PC-9 (cell line): ENCODE data around the gene GH1. TPM values are rescaled to one million over a fixed set of nuclear protein-coding genes. Genes with fewer than 3 reads are reported as not detected.
"Not testable (repeated sequence)": the region's sequence is repeated elsewhere in the genome, so short reads cannot be mapped to it uniquely, and the experiment has no call there.

Experiments used
- BruUV-seq: library from RNA; stranded (reverse); fragments of 400-500 nt; replicated peaks from 2 replicates; lab custom pipeline; 2021; lab: Mats Ljungman, UMichigan
- CTCF ChIA-PET: fragments of 300-600 bp; sonication (Branson Sonifier 250); formaldehyde crosslinking; loops from one replicate; lab custom pipeline; 2022; ENCODE audit warnings: antibody characterized with exemption; lab: Charles Lee
- POLR2A ChIA-PET: fragments of 300-600 bp; sonication (Branson Sonifier 250); formaldehyde crosslinking; loops from one replicate; lab custom pipeline; 2022; ENCODE audit warnings: antibody characterized with exemption; ENCODE audit not compliant: unreplicated experiment; lab: Charles Lee
- DNase-seq, 2 experiments: peaks; one replicate each; pipeline versions ENCODE4 v3.0.0 to v3.0.0-alpha.2; 2015 to 2022; ENCODE audit warnings: mixed read lengths in 1 of 2
- H2AFZ ChIP-seq: fragments of 200-600 bp; sonication (generic); 2 replicates; pipeline ENCODE4 v1.8.1; 2017; ENCODE audit warnings: antibody characterized with exemption
- H3F3A ChIP-seq: fragments of 200-600 bp; sonication (generic); 2 replicates; pipeline ENCODE4 v1.8.1; 2017; ENCODE audit warnings: antibody characterized with exemption, mild to moderate bottlenecking, low read depth; ENCODE audit not compliant: insufficient read depth
- H3K27ac ChIP-seq: fragments of 200-600 bp; sonication (generic); 2 replicates; pipeline ENCODE4 v1.6.1; 2016; ENCODE audit warnings: mixed run types
- H3K27me3 ChIP-seq: fragments of 200-600 bp; sonication (generic); 2 replicates; pipeline ENCODE4 v1.6.1; 2016; ENCODE audit warnings: low read depth, mixed run types; ENCODE audit not compliant: insufficient read depth
- H3K36me3 ChIP-seq: fragments of 200-600 bp; sonication (generic); 2 replicates; pipeline ENCODE4 v1.6.1; 2016; ENCODE audit warnings: low read depth, mixed run types
- H3K4me1 ChIP-seq: fragments of 200-600 bp; sonication (generic); replicated peaks from 2 replicates; pipeline ENCODE4 v1.6.1; 2016; ENCODE audit warnings: mixed run types; ENCODE audit not compliant: insufficient read depth
- H3K4me2 ChIP-seq: fragments of 200-600 bp; sonication (generic); 2 replicates; pipeline ENCODE4 v1.6.1; 2017; ENCODE audit warnings: mixed run types
- H3K4me3 ChIP-seq: fragments of 200-600 bp; sonication (generic); 2 replicates; pipeline ENCODE4 v1.6.1; 2016; ENCODE audit warnings: mixed run types
- H3K79me2 ChIP-seq: fragments of 200-600 bp; sonication (generic); 2 replicates; pipeline ENCODE4 v1.6.1; 2017; ENCODE audit warnings: low read depth, mixed run types
- H3K9me2 ChIP-seq: fragments of 200-600 bp; sonication (generic); 2 replicates; pipeline ENCODE4 v1.8.1; 2017; ENCODE audit warnings: mild to moderate bottlenecking; ENCODE audit not compliant: insufficient read depth
- H3K9me3 ChIP-seq: fragments of 200-600 bp; sonication (generic); 2 replicates; pipeline ENCODE4 v1.8.1; 2016; ENCODE audit warnings: low read depth; ENCODE audit not compliant: insufficient read depth
- H4K20me1 ChIP-seq: fragments of 200-600 bp; sonication (generic); 2 replicates; pipeline ENCODE4 v1.8.1; 2017; ENCODE audit not compliant: insufficient read depth
- CTCF ChIP-seq: fragments of 200-600 bp; sonication (generic); conservative IDR thresholded peaks from 2 replicates; pipeline ENCODE4 v1.6.1; 2017; ENCODE audit warnings: mixed run types, antibody characterized with exemption, mild to moderate bottlenecking, moderate library complexity
- EZH2 ChIP-seq: fragments of 200-600 bp; sonication (generic); IDR thresholded peaks from 2 replicates; pipeline ENCODE4 v1.8.0; 2017; ENCODE audit warnings: antibody characterized with exemption, low read depth
- intact Hi-C: fragments of 100-400 bp; cut with micrococcal nuclease; formaldehyde crosslinking; loops from one replicate; pipeline ENCODE4 v1.10.0; 2022; ENCODE audit not compliant: unreplicated experiment
- total RNA-seq: library from RNA; stranded (reverse); gene quantifications from 2 replicates; pipeline ENCODE4 v1.2.3, GENCODE V29; 2021

Gene GH1
- total RNA-seq, 1 experiment from 2014 or later, result not detected

- Histone ChIP-seq H3K4me2 (0 out of 2 replicates have a peak overlapping the region, but pooled peaks have one; percentile 4), H3K4me3 (no peak overlapping the region), H4K20me1 (no peaks in the 10 kb centered on the region), H3K27ac (no peak overlapping the region), H3K9me2 (no peaks in the 10 kb centered on the region), H3K9me3 (no peaks in the 10 kb centered on the region), H3K27me3 (peaks cover 18% of the 10 kb centered on the region; the same call in 1 of the 2 replicates), H3K36me3 (no peaks in the 10 kb centered on the region), H3F3A (no peaks in the 10 kb centered on the region), H3K4me1 (no peaks in the 10 kb centered on the region), H2AFZ (no peak overlapping the region), H3K79me2 (no peaks in the 10 kb centered on the region)
- ChIA-PET CTCF (interaction anchor here (0.6 to 3.2 kb wide), 10 partner anchors 27 to 360 kb away, joined by 3 to 21 read pairs (median 5); no protein-coding TSS in a partner anchor), POLR2A (interaction anchor here (0.7 kb wide), 1 partner anchor 1274 kb away, joined by 3 read pairs; no protein-coding TSS in a partner anchor)
- DNase-seq, result peak in 1 of 2 experiments; percentile 66
- TF ChIP-seq CTCF (peak; percentile 96), EZH2 (no peak)
- BruUV-seq, result no TSS peak
- intact Hi-C loops, result loop anchor here (1.0 to 10.0 kb wide), 5 partner anchors 32 to 495 kb away; no protein-coding TSS in a partner anchor
Measured at GRCh38 chr17:63919311-63919723, 678 bp upstream of the GH1 start.

GRCh38 chr17:63918305-63918704, 334 bp downstream of the GH1 start:
- Histone ChIP-seq H3K79me2 (no peaks in the 10 kb centered on the region), H3K36me3 (no peaks in the 10 kb centered on the region), H3F3A (no peaks in the 10 kb centered on the region), H3K27ac (no peak overlapping the region), H3K9me2 (no peaks in the 10 kb centered on the region), H3K27me3 (peaks cover 18% of the 10 kb centered on the region; the same call in 1 of the 2 replicates), H4K20me1 (no peaks in the 10 kb centered on the region), H3K9me3 (no peaks in the 10 kb centered on the region), H3K4me3 (no peak overlapping the region), H3K4me1 (no peaks in the 10 kb centered on the region), H3K4me2 (no peak overlapping the region), H2AFZ (no peak overlapping the region)
- ChIA-PET POLR2A (no interaction called here), CTCF (interaction anchor here (0.6 to 3.2 kb wide), 4 partner anchors 10 to 215 kb away, joined by 3 to 21 read pairs (median 8); no protein-coding TSS in a partner anchor)
- intact Hi-C loops, result loop anchor here (2.0 to 10.0 kb wide), 2 partner anchors 364 to 496 kb away; no protein-coding TSS in a partner anchor
- no peak for TF ChIP-seq CTCF
- TF ChIP-seq EZH2, result no peak
- no TSS peak for BruUV-seq
- DNase-seq, result no peak

- no peak for DNase-seq
- intact Hi-C loops, result loop anchor here (2.0 to 10.0 kb wide), 2 partner anchors 365 to 497 kb away; no protein-coding TSS in a partner anchor
- H4K20me1 ChIP-seq, result no peaks in the 10 kb centered on the region
- no peaks in the 10 kb centered on the region for H3F3A ChIP-seq
- H3K9me2 ChIP-seq, result no peaks in the 10 kb centered on the region
- H3K4me1 ChIP-seq, result no peaks in the 10 kb centered on the region
- H2AFZ ChIP-seq, result no peak overlapping the region
- H3K4me3 ChIP-seq, result no peak overlapping the region
- TF ChIP-seq EZH2, result no peak
- no peak for TF ChIP-seq CTCF
- BruUV-seq, result no TSS peak
- ChIA-PET POLR2A (interaction anchor here (0.6 kb wide), 1 partner anchor 379 kb away, joined by 3 read pairs; no protein-coding TSS in a partner anchor), CTCF (interaction anchor here (0.7 to 3.2 kb wide), 2 partner anchors 57 to 216 kb away, joined by 3 to 21 read pairs; no protein-coding TSS in a partner anchor)
- no peaks in the 10 kb centered on the region for H3K36me3 ChIP-seq
- no peak overlapping the region for H3K27ac ChIP-seq
- H3K27me3 ChIP-seq, result peaks cover 18% of the 10 kb centered on the region; the same call in 1 of the 2 replicates
- H3K9me3 ChIP-seq, result no peaks in the 10 kb centered on the region
- no peaks in the 10 kb centered on the region for H3K79me2 ChIP-seq
- H3K4me2 ChIP-seq, result no peak overlapping the region
Measured at GRCh38 chr17:63917646-63918045, 993 bp downstream of the GH1 start.

- peaks cover 18% of the 10 kb centered on the region; the same call in 1 of the 2 replicates for H3K27me3 ChIP-seq
- not testable (repeated sequence) for H3K4me1 ChIP-seq, H3K9me2 ChIP-seq, H3K4me2 ChIP-seq, H3K4me3 ChIP-seq, H3K79me2 ChIP-seq, H2AFZ ChIP-seq, H3F3A ChIP-seq, DNase-seq, H3K36me3 ChIP-seq, H3K27ac ChIP-seq, H4K20me1 ChIP-seq, BruUV-seq, H3K9me3 ChIP-seq
- intact Hi-C loops, result loop anchor here (10.0 kb wide), 1 partner anchor 498 kb away; no protein-coding TSS in a partner anchor
- POLR2A ChIA-PET, result interaction anchor here (0.6 kb wide), 1 partner anchor 379 kb away, joined by 3 read pairs; no protein-coding TSS in a partner anchor
- CTCF ChIA-PET, result interaction anchor here (0.6 to 3.2 kb wide), 2 partner anchors 47 to 217 kb away, joined by 3 to 21 read pairs; no protein-coding TSS in a partner anchor
Measured at GRCh38 chr17:63917206-63917605, 1.4 kb downstream of the GH1 start.
